ENCODE data around the gene DOCK8.
"Not testable (repeated sequence)": the region's sequence is repeated elsewhere in the genome, so short reads cannot be mapped to it uniquely, and the experiment has no call there.

DNA sequence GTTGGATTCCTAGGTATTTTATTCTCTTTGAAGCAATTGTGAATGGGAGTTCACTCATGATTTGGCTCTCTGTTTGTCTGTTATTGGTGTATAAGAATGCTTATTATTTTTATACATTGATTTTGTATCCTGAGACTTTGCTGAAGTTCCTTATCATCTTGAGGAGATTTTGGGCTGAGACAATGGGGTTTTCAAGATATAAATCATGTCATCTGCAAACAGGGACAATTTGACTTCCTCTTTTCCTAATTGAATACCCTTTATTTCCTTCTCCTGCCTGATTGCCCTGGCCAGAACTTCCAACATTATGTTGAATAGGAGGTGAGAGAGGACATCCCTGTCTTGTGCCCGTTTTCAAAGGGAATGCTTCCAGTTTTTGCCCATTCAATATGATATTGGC, 17.0 kb downstream of the DOCK8 start:
- TF ChIP-seq EZH2 (IDR thresholded peaks at IDR 0.05; ENCODE audit: insufficient read depth, poor library complexity, severe bottlenecking); EZH2phosphoT487 (IDR thresholded peaks at IDR 0.05; ENCODE audit: insufficient read depth, low read depth): not testable (repeated sequence)

Data from GM23248 (cell line).